H1 (cell line): ENCODE measurements around the gene MPP2. TPM values are rescaled to one million over a fixed set of nuclear protein-coding genes. Genes with fewer than 3 reads are reported as not detected.

Experiments used
- CTCF ChIA-PET: fragments of 300-600 bp; sonication (Branson Sonifier 250); formaldehyde crosslinking; loops from one replicate; lab custom pipeline; 2021; ENCODE audit not compliant: partially characterized antibody; lab: Charles Lee
- POLR2A ChIA-PET: fragments of 300-600 bp; sonication (Branson Sonifier 250); formaldehyde crosslinking; loops from one replicate; lab custom pipeline; 2021; ENCODE audit warnings: inconsistent platforms; ENCODE audit not compliant: partially characterized antibody; lab: Charles Lee
- DNase-seq, 2 experiments: peaks; one replicate each; pipeline versions ENCODE4 v3.0.0 to v3.0.0-alpha.2; 2010 to 2022; ENCODE audit warnings: low spot score in 2 of 2, low read depth in 1 of 2, mixed read lengths in 1 of 2
- FAIRE-seq: peaks from 2 replicates; lab custom pipeline; 2011; peaks lifted over from hg19 to GRCh38; lab: Jason Lieb, UNC
- H2AFZ ChIP-seq: 2 replicates; pipeline ENCODE4 v1.8.1; 2012; ENCODE audit warnings: low read length, inconsistent platforms
- H2AK5ac ChIP-seq: 2 replicates; pipeline ENCODE4 v1.6.1; 2013; ENCODE audit warnings: low read depth, low read length
- H2BK120ac ChIP-seq: replicated peaks from 2 replicates; pipeline ENCODE3; 2013; ENCODE audit warnings: low read depth, low read length, inconsistent platforms
- H2BK12ac ChIP-seq: 2 replicates; pipeline ENCODE4 v1.6.1; 2013; ENCODE audit warnings: low read depth, low read length
- H2BK15ac ChIP-seq: 2 replicates; pipeline ENCODE4 v1.6.1; 2013; ENCODE audit warnings: low read length
- H2BK20ac ChIP-seq: 2 replicates; pipeline ENCODE4 v1.6.1; 2013; ENCODE audit warnings: low read length
- H2BK5ac ChIP-seq: 2 replicates; pipeline ENCODE4 v1.6.1; 2013; ENCODE audit warnings: low read depth, low read length
- H3K14ac ChIP-seq: 2 replicates; pipeline ENCODE4 v1.6.1; 2013; ENCODE audit warnings: inconsistent platforms; ENCODE audit not compliant: insufficient read length
- H3K18ac ChIP-seq: 2 replicates; pipeline ENCODE4 v1.6.1; 2013; ENCODE audit warnings: low read length; ENCODE audit errors: extremely low read depth
- H3K23ac ChIP-seq: 2 replicates; pipeline ENCODE4 v1.6.1; 2013; ENCODE audit warnings: inconsistent platforms; ENCODE audit not compliant: insufficient read length
- H3K23me2 ChIP-seq: 2 replicates; pipeline ENCODE4 v1.6.1; 2013; ENCODE audit warnings: low read depth, low read length
- H3K27ac ChIP-seq: 2 replicates; pipeline ENCODE4 v1.6.1; 2011; ENCODE audit warnings: low read depth, low read length, inconsistent platforms
- H3K27me3 ChIP-seq, 4 experiments: replicated peaks in 1 of 4; 1 replicate in 1 of 4; 2 replicates in 3 of 4; pipeline versions ENCODE4 v1.6.1 to v1.8.1; 2011 to 2013; ENCODE audit warnings: low read length in 3 of 4, mild to moderate bottlenecking in 3 of 4, inconsistent platforms in 2 of 4, mixed read lengths in 2 of 4, moderate library complexity in 1 of 4; ENCODE audit not compliant: control insufficient read depth in 3 of 4, insufficient read depth in 3 of 4; ENCODE audit errors: extremely low read depth in 1 of 4
- H3K36me3 ChIP-seq, 4 experiments: 2 replicates each; pipeline versions ENCODE4 v1.6.1 to v1.8.1; 2011 to 2013; ENCODE audit warnings: mild to moderate bottlenecking in 4 of 4, low read length in 3 of 4, moderate library complexity in 2 of 4, control low read depth in 1 of 4, inconsistent platforms in 1 of 4; ENCODE audit not compliant: insufficient read depth in 4 of 4, control insufficient read depth in 2 of 4
- H3K4ac ChIP-seq: replicated peaks from 2 replicates; pipeline ENCODE3; 2013; ENCODE audit warnings: low read length, low read depth, mixed read lengths, inconsistent platforms; ENCODE audit not compliant: insufficient read length
- H3K4me1 ChIP-seq, 4 experiments: replicated peaks in 1 of 4; 1 replicate in 1 of 4; 2 replicates in 3 of 4; pipeline versions ENCODE4 v1.6.1 to v1.8.1; 2011 to 2013; ENCODE audit warnings: low read length in 3 of 4, inconsistent platforms in 2 of 4, mixed read lengths in 1 of 4; ENCODE audit not compliant: insufficient read depth in 4 of 4, control insufficient read depth in 3 of 4
- H3K4me2 ChIP-seq, 2 experiments: 2 replicates each; pipeline versions ENCODE4 v1.6.1 to v1.8.1; 2011 to 2013; ENCODE audit warnings: low read depth in 2 of 2, low read length in 2 of 2, control low read depth in 1 of 2, inconsistent platforms in 1 of 2, mild to moderate bottlenecking in 1 of 2; ENCODE audit not compliant: insufficient read depth in 1 of 2
- H3K4me3 ChIP-seq, 4 experiments: fragments of 200-600, 300-600 bp in 1 of 4; sonication (generic), shearing (Covaris generic), sonication (Bioruptor Twin) in 1 of 4; 2 replicates each; pipeline versions ENCODE4 v1.5.1 to v1.8.1; 2011 to 2016; ENCODE audit warnings: low read length in 4 of 4, low read depth in 3 of 4, control low read depth in 2 of 4, inconsistent platforms in 2 of 4, mild to moderate bottlenecking in 2 of 4, mixed read lengths in 1 of 4, moderate library complexity in 1 of 4; ENCODE audit not compliant: insufficient read depth in 2 of 4; ENCODE audit errors: extremely low read depth in 1 of 4
- H3K56ac ChIP-seq: replicated peaks from 2 replicates; pipeline ENCODE3; 2013; ENCODE audit warnings: low read depth, mild to moderate bottlenecking, mixed read lengths, low read length, inconsistent platforms; ENCODE audit not compliant: insufficient read length
- H3K79me1 ChIP-seq: 2 replicates; pipeline ENCODE4 v1.6.1; 2013; ENCODE audit warnings: low read depth, low read length, control low read depth
- H3K79me2 ChIP-seq, 2 experiments: 2 replicates each; pipeline versions ENCODE4 v1.6.1 to v1.8.1; 2012 to 2013; ENCODE audit warnings: low read length in 2 of 2, mild to moderate bottlenecking in 2 of 2, inconsistent platforms in 1 of 2; ENCODE audit not compliant: insufficient read depth in 2 of 2, control insufficient read depth in 1 of 2
- H3K9ac ChIP-seq, 4 experiments: replicated peaks in 1 of 4; 1 replicate in 1 of 4; 2 replicates in 3 of 4; pipeline versions ENCODE4 v1.6.1 to v1.8.1; 2011 to 2013; ENCODE audit warnings: low read depth in 3 of 4, low read length in 3 of 4, control low read depth in 2 of 4, mild to moderate bottlenecking in 2 of 4, moderate library complexity in 2 of 4, inconsistent platforms in 1 of 4; ENCODE audit errors: extremely low read depth in 1 of 4
- H3K9me3 ChIP-seq, 2 experiments: 2 replicates each; pipeline versions ENCODE4 v1.6.1 to v1.8.1; 2012 to 2013; ENCODE audit warnings: mild to moderate bottlenecking in 2 of 2, moderate library complexity in 2 of 2, control low read depth in 1 of 2, inconsistent platforms in 1 of 2, low read depth in 1 of 2, low read length in 1 of 2, mixed read lengths in 1 of 2; ENCODE audit not compliant: insufficient read depth in 2 of 2
- H4K20me1 ChIP-seq, 2 experiments: replicated peaks in 1 of 2; 2 replicates each; pipeline versions ENCODE3 to v1.8.1; 2011 to 2013; ENCODE audit warnings: inconsistent platforms in 2 of 2, low read length in 2 of 2, mild to moderate bottlenecking in 1 of 2; ENCODE audit not compliant: insufficient read depth in 2 of 2, control insufficient read depth in 1 of 2
- H4K5ac ChIP-seq: 2 replicates; pipeline ENCODE4 v1.6.1; 2013; ENCODE audit warnings: low read length, low read depth, mixed read lengths, inconsistent platforms; ENCODE audit not compliant: insufficient read length
- H4K8ac ChIP-seq: 2 replicates; pipeline ENCODE4 v1.8.0; 2013; ENCODE audit warnings: mild to moderate bottlenecking, moderate library complexity, low read length, inconsistent platforms; ENCODE audit not compliant: insufficient read depth; ENCODE audit errors: extremely low read depth
- H4K91ac ChIP-seq: replicated peaks from 2 replicates; pipeline ENCODE3; 2013; ENCODE audit warnings: low read length, mixed read lengths, inconsistent platforms; ENCODE audit not compliant: insufficient read length
- BCL11A ChIP-seq, 2 experiments: IDR thresholded peaks; one replicate each; pipeline ENCODE4 v1.6.1; 2011; ENCODE audit warnings: low read depth in 2 of 2, low read length in 2 of 2, mild to moderate bottlenecking in 2 of 2
- CTBP2 ChIP-seq: IDR thresholded peaks from 2 replicates; pipeline ENCODE4 v1.7.0; 2011; ENCODE audit warnings: borderline replicate concordance, mild to moderate bottlenecking, moderate library complexity, mixed read lengths, low read length; ENCODE audit not compliant: insufficient read depth, insufficient read length
- EGR1 ChIP-seq: IDR thresholded peaks from 2 replicates; pipeline ENCODE4 v1.6.1; 2011; ENCODE audit warnings: low read depth, low read length, borderline replicate concordance
- HDAC2 ChIP-seq, 2 experiments: fragments of 300-600 bp in 1 of 2; sonication (generic) in 1 of 2; IDR thresholded peaks; 2 replicates each; pipeline ENCODE4 v1.6.1; 2011 to 2012; ENCODE audit warnings: low read depth in 2 of 2, low read length in 2 of 2, mild to moderate bottlenecking in 2 of 2, moderate library complexity in 2 of 2, borderline replicate concordance in 1 of 2, inconsistent platforms in 1 of 2
- JUN ChIP-seq: IDR thresholded peaks from 2 replicates; pipeline ENCODE4 v1.6.1; 2011; ENCODE audit warnings: low read depth, mild to moderate bottlenecking, improper control_type of control experiment, low read length
- JUND ChIP-seq: IDR thresholded peaks from 2 replicates; pipeline ENCODE4 v1.6.1; 2011; ENCODE audit warnings: mild to moderate bottlenecking, improper control_type of control experiment, low read length
- KDM1A ChIP-seq: fragments of 200-600, 300-600 bp; sonication (generic); IDR thresholded peaks from 2 replicates; pipeline ENCODE4 v1.7.1; 2016; ENCODE audit warnings: mild to moderate bottlenecking, low read length, borderline replicate concordance
- POLR2A ChIP-seq, 2 experiments: IDR thresholded peaks; 1 replicate in 1 of 2; 2 replicates in 1 of 2; pipeline ENCODE4 v1.6.1; 2011; ENCODE audit warnings: low read depth in 2 of 2, low read length in 2 of 2, mild to moderate bottlenecking in 2 of 2; ENCODE audit errors: control extremely low read depth in 1 of 2
- RNF2 ChIP-seq: fragments of 200-900, 300-1000 bp; sonication (generic); IDR thresholded peaks from 2 replicates; pipeline ENCODE4 v1.7.1; 2016; ENCODE audit warnings: borderline replicate concordance, low read depth, mild to moderate bottlenecking, antibody characterized with exemption, low read length; ENCODE audit not compliant: poor library complexity, severe bottlenecking; ENCODE audit errors: missing control alignments
- SIRT6 ChIP-seq: IDR thresholded peaks from one replicate; pipeline ENCODE4 v1.7.1; 2012; ENCODE audit warnings: low read length, inconsistent platforms
- TAF1 ChIP-seq: IDR thresholded peaks from 2 replicates; pipeline ENCODE4 v1.6.1; 2011; ENCODE audit warnings: mild to moderate bottlenecking, low read depth, low read length
- TBP ChIP-seq: IDR thresholded peaks from 2 replicates; pipeline ENCODE4 v1.6.1; 2011; ENCODE audit warnings: low read depth, low read length, improper control_type of control experiment
- WGBS, 2 experiments: shearing (Covaris generic) in 1 of 2; methylation state at CpG; one replicate each; pipeline versions ENCODE4 v1.1.6 to v1.1.7; 2013 to 2015; ENCODE audit warnings: low lambda C conversion rate in 2 of 2, mixed read lengths in 2 of 2, inconsistent platforms in 1 of 2, low coverage in 1 of 2, missing lambda C conversion rate in 1 of 2; ENCODE audit not compliant: insufficient replicate concordance in 2 of 2, insufficient coverage in 1 of 2, insufficient read length in 1 of 2; ENCODE audit errors: extremely low coverage in 1 of 2, missing lambda C conversion rate in 1 of 2; 5-methylcytosine and 5-hydroxymethylcytosine counted together
- polyA plus RNA-seq, 7 experiments: library from polyadenylated mRNA; depleted of rRNA in 3 of 7; stranded (reverse) in 5 of 7; unstranded in 2 of 7; fragments of >200 nt in 5 of 7; fragments of 200-250 nt in 2 of 7; gene quantifications; 1 replicate in 5 of 7; 2 replicates in 1 of 7; 4 replicates in 1 of 7; pipeline versions ENCODE4 v1.2.1 to v1.2.3, GENCODE V29; 2011 to 2013; ENCODE audit warnings: missing spikeins in 2 of 7, mixed read lengths in 2 of 7
- total RNA-seq: library from RNA; stranded (reverse); fragmentation: NEBNext Ultra II Directional; extraction: Animal tissue kit (Norgen Biotek cat#: 25700); gene quantifications from 2 replicates; pipeline ENCODE4 v1.2.1, GENCODE V29; 2021

The MPP2 gene
- total and polyA plus RNA-seq, 2 of the 8 experiments (the other 6 are each of a cell fraction or from before 2014, with no cell fraction given): 30.9 to 34.1 TPM

DNA sequence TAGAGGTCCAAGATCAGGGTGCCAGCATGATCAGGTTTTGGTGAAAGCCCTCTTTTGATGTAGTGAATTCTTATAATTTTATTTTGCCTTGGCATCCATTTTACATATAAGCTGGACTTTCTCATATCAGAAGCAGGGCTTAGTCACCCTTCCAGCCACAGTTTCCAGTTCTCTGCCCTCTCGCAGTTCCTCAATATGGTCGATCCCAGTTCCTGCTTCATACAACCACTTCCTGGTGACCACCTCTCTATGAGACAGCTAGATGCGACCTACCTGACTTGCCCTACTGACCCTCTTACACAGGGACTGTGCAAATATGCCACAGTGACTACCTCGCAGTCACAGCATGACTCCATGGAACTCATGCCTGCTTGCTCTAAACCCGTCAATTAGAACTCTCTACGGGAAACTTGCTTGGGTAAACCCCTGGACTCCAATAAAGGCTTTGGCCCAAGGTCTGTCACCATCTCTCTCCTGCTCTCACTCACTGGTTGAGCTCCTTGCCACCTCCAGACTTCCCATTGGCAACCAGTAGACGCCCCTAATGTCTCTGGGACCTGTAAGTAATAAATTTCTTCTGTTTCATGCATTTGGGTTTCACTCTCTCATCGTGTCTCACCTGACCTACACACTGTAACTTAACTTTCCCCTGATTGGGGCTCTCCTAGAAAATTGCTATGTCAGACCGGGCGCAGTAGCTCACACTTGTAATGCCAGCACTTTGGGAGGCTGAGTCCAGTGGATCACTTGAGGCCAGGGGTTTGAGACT is 38.9 kb downstream of the MPP2 start:
- POLR2A ChIA-PET: interaction anchor here (1.7 kb wide), 1 partner anchor 10 kb away, joined by 5 read pairs; no protein-coding TSS in a partner anchor
- no peak overlapping the region for H3K4me2 ChIP-seq
- no peak for TF ChIP-seq JUND
- TF ChIP-seq TBP: no peak
- no peak for TF ChIP-seq RNF2
- no peak for TF ChIP-seq CTBP2
- TF ChIP-seq SIRT6: no peak
- no peak for TF ChIP-seq POLR2A (IDR thresholded peaks at IDR 0.05; ENCODE audit: control extremely low read depth in 1 of 2, low read depth in 2 of 2, low read length in 2 of 2)
- TF ChIP-seq JUN: no peak
- TF ChIP-seq HDAC2 (IDR thresholded peaks at IDR 0.05; ENCODE audit: borderline replicate concordance in 1 of 2, low read depth in 2 of 2, low read length in 2 of 2): no peak
- TF ChIP-seq BCL11A (IDR thresholded peaks at IDR 0.05; ENCODE audit: low read depth in 2 of 2, low read length in 2 of 2): no peak
- TF ChIP-seq EGR1: no peak
- no peak for TF ChIP-seq KDM1A
- no peak for TF ChIP-seq TAF1

More for the DNA sequence above, 38.9 kb downstream of the MPP2 start:
- FAIRE-seq (no peak), DNase-seq (no peak)
- Histone ChIP-seq H4K8ac (no peak overlapping the region), H3K18ac (no peak overlapping the region), H3K4me1 (no peaks in the 10 kb centered on the region), H2BK15ac (no peak overlapping the region), H2AFZ (no peak overlapping the region), H4K5ac (no peak overlapping the region), H3K4ac (no peak overlapping the region), H3K36me3 (no peaks in the 10 kb centered on the region), H3K79me2 (no peaks in the 10 kb centered on the region), H3K56ac (no peak overlapping the region), H2BK120ac (no peak overlapping the region), H3K23ac (no peak overlapping the region), H2BK5ac (no peak overlapping the region), H3K27me3 (peaks cover 0 to 3% (median 1%) of the 10 kb centered on the region in 4 experiments; a peak in 3 of 7 replicates), H3K9ac (no peak overlapping the region), H2BK20ac (no peak overlapping the region), H2AK5ac (0 out of 2 replicates have a peak overlapping the region, but pooled peaks have one; percentile 75), H2BK12ac (0 out of 2 replicates have a peak overlapping the region, but pooled peaks have one; percentile 50), H3K9me3 (no peaks in the 10 kb centered on the region), H4K91ac (peak overlapping the region; percentile 96), H4K20me1 (no peaks in the 10 kb centered on the region), H3K23me2 (no peaks in the 10 kb centered on the region), H3K27ac (no peak overlapping the region), H3K14ac (no peak overlapping the region), H3K79me1 (no peaks in the 10 kb centered on the region), H3K4me3 (no peak overlapping the region)
- CTCF ChIA-PET: interaction anchor here (0.7 to 6.6 kb wide), 5 partner anchors 8 to 41 kb away, joined by 3 to 61 read pairs (median 3); partner anchors contain the start of gene CD300LG
- WGBS, 2 experiments: 88% methylated on average over 10 of the region's 10 CpGs; no CpG with 5 or more reads in 1 of the 2 experiments
